Glomerular endothelial cell (primary cell): ENCODE results near the gene KL. TPM values are rescaled to one million over a fixed set of nuclear protein-coding genes. Genes with fewer than 3 reads are reported as not detected.

Experiments used
- DNase-seq: peaks from one replicate; pipeline ENCODE4 v3.0.0-alpha.2; 2011; ENCODE audit warnings: low read depth, low spot score; ENCODE audit errors: extremely low read depth
- total RNA-seq: library from RNA; depleted of rRNA; stranded (reverse); fragments of >200 nt; gene quantifications from 2 replicates; pipeline ENCODE4 v1.2.3, GENCODE V29; 2015

Gene KL
- total RNA-seq, 1 donor from 2014 or later: 0.41 TPM

GRCh38 chr13:33107361-33107760 is 91.1 kb downstream of the KL start:
- no peak for DNase-seq

- no peak for DNase-seq
Measured at GRCh38 chr13:33108620-33109019, 92.4 kb downstream of the KL start.

GRCh38 chr13:33109271-33109697 is 93.1 kb downstream of the KL start:
- DNase-seq: no peak

- DNase-seq: no peak
Measured at GRCh38 chr13:33109801-33110200, 93.6 kb downstream of the KL start.

- DNase-seq: no peak
Measured at GRCh38 chr13:33110386-33110712, 94.1 kb downstream of the KL start.

GRCh38 chr13:33110713-33111413 is 94.6 kb downstream of the KL start:
- no peak for DNase-seq

GRCh38 chr13:33111414-33112110 is 95.3 kb downstream of the KL start:
- no peak for DNase-seq

GRCh38 chr13:33112766-33113165 is 96.5 kb downstream of the KL start:
- no peak for DNase-seq

GRCh38 chr13:33114146-33114545 is 97.9 kb downstream of the KL start:
- no peak for DNase-seq

GRCh38 chr13:33115274-33115673 is 99.1 kb downstream of the KL start:
- no peak for DNase-seq
